Effector memory CD8-positive, alpha-beta T cell (primary cell): ENCODE data around the gene EXOC6.

Source experiments
- ATAC-seq: fragments of 150-1000 bp; cut with Tn5 transposase; replicated peaks from 2 replicates; pipeline ENCODE4 v1.10.0; 2021; ENCODE audit warnings: mild to moderate bottlenecking, moderate library complexity
- DNase-seq, 3 experiments: peaks; one replicate each; pipeline ENCODE4 v3.0.0; 2021
- H3K27ac Mint-ChIP-seq, 2 donors: one replicate each; pipeline ENCODE4 v1.8.0; 2022; ENCODE audit warnings: mild to moderate bottlenecking in 2 of 2, mixed read lengths in 2 of 2, moderate library complexity in 2 of 2
- H3K27me3 Mint-ChIP-seq, 2 donors: one replicate each; pipeline ENCODE4 v1.8.0; 2022; ENCODE audit warnings: mixed read lengths in 2 of 2
- H3K36me3 Mint-ChIP-seq: one replicate; pipeline ENCODE4 v1.8.0; 2022; ENCODE audit warnings: mild to moderate bottlenecking, moderate library complexity, mixed read lengths; ENCODE audit not compliant: insufficient read depth
- H3K4me1 Mint-ChIP-seq, 2 donors: one replicate each; pipeline ENCODE4 v1.8.0; 2022; ENCODE audit warnings: low read depth in 2 of 2, mixed read lengths in 2 of 2
- H3K4me3 Mint-ChIP-seq, 2 donors: one replicate each; pipeline ENCODE4 v1.8.0; 2022; ENCODE audit warnings: mild to moderate bottlenecking in 2 of 2, mixed read lengths in 2 of 2, moderate library complexity in 2 of 2
- H3K9me3 Mint-ChIP-seq, 2 donors: one replicate each; pipeline ENCODE4 v1.8.0; 2022; ENCODE audit warnings: mixed read lengths in 2 of 2

The EXOC6 gene

DNA sequence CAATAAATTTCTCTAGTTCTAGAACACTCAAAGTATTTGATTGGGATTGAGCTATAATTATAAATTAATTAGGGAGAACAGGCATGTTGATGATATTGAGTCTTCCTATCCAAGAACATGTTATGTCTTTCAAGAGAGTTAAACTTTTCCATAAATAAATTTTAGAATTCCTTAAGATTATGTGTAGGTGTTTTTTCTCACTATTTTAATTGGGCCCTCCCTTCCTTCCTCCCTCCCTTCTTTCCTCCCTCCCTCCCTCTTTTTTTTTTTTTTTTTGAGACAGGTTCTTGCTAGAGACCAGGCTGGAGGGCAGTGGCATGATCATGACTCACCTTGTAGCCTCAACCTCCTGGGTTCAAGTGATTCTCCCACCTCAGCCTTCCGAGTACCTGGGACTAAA lies 20.2 kb downstream of the EXOC6 start:
- DNase-seq (no peak), ATAC-seq (no peak)
- peaks cover 3% of the 10 kb centered on the region for H3K36me3 Mint-ChIP-seq
- H3K27ac Mint-ChIP-seq = no peak overlapping the region
- peaks cover 6 to 23% of the 10 kb centered on the region in 2 donors for H3K4me1 Mint-ChIP-seq
- H3K9me3 Mint-ChIP-seq = no peaks in the 10 kb centered on the region
- no peaks in the 10 kb centered on the region for H3K27me3 Mint-ChIP-seq
- H3K4me3 Mint-ChIP-seq = no peak overlapping the region

DNA sequence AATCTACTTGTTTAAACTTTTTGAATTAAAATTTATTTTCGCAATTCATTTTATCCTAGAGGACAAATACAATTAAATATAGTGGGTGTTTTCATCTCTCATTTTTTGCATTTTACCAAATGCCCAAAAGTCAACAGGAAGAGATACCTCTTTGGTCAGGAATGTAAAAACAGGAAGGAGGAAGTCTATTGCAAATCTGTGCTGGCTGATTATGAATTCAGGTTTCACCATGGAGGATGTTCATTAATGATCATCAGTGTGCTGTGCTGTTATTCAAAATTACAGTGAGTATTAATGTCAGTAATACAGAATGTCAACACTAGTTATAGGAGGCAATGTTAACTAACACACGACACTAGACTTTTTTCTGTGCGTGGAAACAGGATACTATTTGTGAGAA lies 24.7 kb downstream of the EXOC6 start:
- peaks cover 15 to 30% of the 10 kb centered on the region in 2 donors for H3K4me1 Mint-ChIP-seq
- DNase-seq (no peak), ATAC-seq (no peak)
- H3K9me3 Mint-ChIP-seq = no peaks in the 10 kb centered on the region
- no peaks in the 10 kb centered on the region for H3K27me3 Mint-ChIP-seq
- peaks cover 3% of the 10 kb centered on the region for H3K36me3 Mint-ChIP-seq
- H3K27ac Mint-ChIP-seq = no peak overlapping the region
- no peak overlapping the region for H3K4me3 Mint-ChIP-seq

DNA sequence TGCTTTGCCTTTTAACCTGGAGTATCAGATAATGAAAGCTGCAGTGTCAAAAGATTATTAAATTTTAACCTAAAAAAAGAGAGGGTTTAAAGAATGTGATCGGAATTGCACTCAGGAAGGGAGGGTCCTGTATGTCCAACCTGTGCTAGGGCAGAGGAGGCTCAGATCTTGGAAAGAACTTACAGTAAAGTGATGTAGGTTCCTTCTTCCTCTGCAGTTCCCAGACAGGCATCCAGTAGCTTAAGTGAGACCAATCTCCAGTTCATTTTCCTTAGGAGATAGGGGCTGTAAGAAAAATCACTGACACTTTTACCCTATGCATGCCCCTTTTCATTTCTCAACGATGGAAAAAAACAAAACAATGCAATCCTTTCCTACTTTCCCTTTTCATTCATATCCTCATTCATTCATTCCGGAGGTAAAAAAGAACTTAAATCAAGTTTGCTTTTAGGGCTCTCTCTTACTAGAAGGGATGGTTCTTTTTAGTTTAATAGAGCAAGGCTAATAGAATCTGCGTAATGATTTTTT lies 28.3 kb downstream of the EXOC6 start:
- peaks cover 18 to 32% of the 10 kb centered on the region in 2 donors for H3K4me1 Mint-ChIP-seq
- no peaks in the 10 kb centered on the region for H3K27me3 Mint-ChIP-seq
- no peak for DNase-seq
- H3K36me3 Mint-ChIP-seq = peaks cover 3% of the 10 kb centered on the region
- peak overlapping the region in 1 of 2 donors; percentile 29 for H3K27ac Mint-ChIP-seq
- no peaks in the 10 kb centered on the region for H3K9me3 Mint-ChIP-seq
- ATAC-seq = no peak
- H3K4me3 Mint-ChIP-seq = no peak overlapping the region

DNA sequence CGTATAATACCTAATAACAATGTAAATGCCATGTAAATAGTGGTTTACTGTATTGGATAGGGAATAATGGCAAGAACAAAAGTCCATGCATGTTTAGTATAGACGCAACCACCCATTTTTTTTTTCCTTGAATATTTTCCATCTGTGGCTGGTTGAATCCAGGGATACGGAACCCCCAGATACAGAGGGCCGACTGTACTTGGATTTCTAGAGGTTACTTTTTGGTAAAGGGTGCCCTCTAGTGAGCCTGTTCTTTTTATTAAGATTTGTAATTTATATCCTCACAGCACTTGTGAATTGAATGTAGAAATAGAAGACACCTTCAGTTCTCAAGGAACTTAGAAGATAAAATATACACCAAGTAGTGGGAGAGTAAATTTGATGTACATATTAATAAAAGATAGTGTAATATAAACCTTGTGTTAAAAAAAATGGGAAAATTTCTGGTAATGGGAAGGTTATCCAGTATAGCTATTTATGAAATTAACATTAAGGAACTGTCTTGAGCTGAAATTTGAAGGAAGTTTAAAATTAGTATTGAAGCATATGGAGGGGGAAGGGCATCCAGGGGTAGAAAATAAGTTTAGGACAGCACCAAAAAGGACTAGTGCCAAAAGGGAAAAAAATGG lies 32.0 kb downstream of the EXOC6 start:
- peaks cover 12 to 23% of the 10 kb centered on the region in 2 donors for H3K4me1 Mint-ChIP-seq
- no peaks in the 10 kb centered on the region for H3K9me3 Mint-ChIP-seq
- H3K27me3 Mint-ChIP-seq = no peaks in the 10 kb centered on the region
- H3K36me3 Mint-ChIP-seq = no peaks in the 10 kb centered on the region
- DNase-seq (peak in 1 of 3 experiments; percentile 10), ATAC-seq (no peak)
- peak overlapping the region in 1 of 2 donors; percentile 51 for H3K27ac Mint-ChIP-seq
- H3K4me3 Mint-ChIP-seq = no peak overlapping the region

DNA sequence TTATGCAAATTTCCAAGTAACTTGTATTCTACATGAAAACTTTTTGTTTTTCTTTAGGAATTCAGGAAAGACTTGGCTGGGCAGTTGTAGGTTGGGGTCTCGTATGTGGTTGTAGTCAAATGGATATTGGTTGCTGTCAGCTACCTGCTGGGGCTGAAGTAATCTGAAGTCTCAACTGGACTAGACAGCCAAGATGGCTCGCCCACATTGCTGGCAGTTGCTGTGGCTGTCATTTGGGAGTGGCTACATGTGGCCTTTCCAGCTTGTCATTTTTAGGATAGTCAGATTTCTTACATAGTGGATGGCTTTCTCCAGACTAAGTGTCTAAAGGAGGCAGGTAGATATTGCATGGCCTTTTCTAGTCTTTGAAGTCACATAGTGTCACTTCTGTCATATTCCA lies 32.6 kb downstream of the EXOC6 start:
- Mint-ChIP-seq H3K4me1 (peaks cover 12 to 23% of the 10 kb centered on the region in 2 donors), H3K27ac (peak overlapping the region in 1 of 2 donors; percentile 38), H3K27me3 (no peaks in the 10 kb centered on the region), H3K36me3 (no peaks in the 10 kb centered on the region), H3K9me3 (no peaks in the 10 kb centered on the region), H3K4me3 (no peak overlapping the region)
- ATAC-seq = no peak
- no peak for DNase-seq

DNA sequence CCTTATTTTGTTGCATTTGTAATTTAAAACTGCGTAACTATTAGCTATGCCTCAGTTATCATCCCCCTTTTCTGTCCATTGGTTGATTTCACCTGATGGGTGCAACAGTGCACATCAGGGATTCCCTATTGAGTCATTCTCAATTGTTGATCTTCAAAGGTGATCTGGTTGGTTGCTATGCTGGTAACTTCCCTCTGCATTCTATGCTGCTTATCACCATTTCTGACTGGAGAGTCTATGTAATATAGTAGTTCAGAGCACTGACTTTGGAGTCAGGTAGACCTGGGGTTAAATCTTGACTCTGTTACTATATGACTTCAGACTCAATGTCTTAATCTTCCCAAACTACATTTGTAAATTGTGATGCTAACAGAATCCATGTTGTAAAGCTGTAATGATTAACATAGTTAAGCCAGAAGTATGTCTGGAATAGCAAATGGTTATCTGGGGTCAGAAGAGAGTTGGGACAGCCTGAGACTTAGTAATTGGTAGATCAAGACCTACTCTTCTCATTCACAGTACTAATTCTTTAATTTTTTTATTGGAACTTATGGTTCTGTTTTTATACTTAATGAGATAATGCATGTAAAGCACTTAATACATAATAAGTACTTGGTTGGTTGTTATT lies 38.1 kb downstream of the EXOC6 start:
- DNase-seq = no peak
- H3K4me3 Mint-ChIP-seq = no peak overlapping the region
- no peaks in the 10 kb centered on the region for H3K27me3 Mint-ChIP-seq
- H3K4me1 Mint-ChIP-seq = peaks cover 7 to 12% of the 10 kb centered on the region in 2 donors
- H3K27ac Mint-ChIP-seq = no peak overlapping the region
- H3K36me3 Mint-ChIP-seq = no peaks in the 10 kb centered on the region
- no peak for ATAC-seq
- H3K9me3 Mint-ChIP-seq = no peaks in the 10 kb centered on the region

DNA sequence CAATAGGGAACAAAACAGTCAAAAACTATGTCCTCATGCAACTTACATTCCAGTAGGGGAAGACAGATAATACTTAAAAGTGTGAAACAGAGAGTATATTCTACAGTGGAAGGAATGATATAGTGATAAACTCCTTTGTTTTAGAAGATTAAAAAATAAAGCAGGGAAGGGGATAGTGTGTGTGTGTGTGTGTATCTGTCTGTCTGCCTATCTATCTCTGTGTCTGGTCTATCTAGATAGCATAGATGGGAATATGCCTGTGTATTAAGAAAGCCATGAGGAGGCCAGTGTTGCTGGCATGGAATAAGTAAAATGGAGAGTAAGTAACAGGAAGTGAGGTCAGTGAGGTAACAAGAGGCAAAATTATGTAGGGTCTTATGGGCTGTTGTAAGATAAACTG lies 42.2 kb downstream of the EXOC6 start:
- no peak overlapping the region for H3K4me3 Mint-ChIP-seq
- peaks cover 9 to 19% of the 10 kb centered on the region in 2 donors for H3K4me1 Mint-ChIP-seq

DNA sequence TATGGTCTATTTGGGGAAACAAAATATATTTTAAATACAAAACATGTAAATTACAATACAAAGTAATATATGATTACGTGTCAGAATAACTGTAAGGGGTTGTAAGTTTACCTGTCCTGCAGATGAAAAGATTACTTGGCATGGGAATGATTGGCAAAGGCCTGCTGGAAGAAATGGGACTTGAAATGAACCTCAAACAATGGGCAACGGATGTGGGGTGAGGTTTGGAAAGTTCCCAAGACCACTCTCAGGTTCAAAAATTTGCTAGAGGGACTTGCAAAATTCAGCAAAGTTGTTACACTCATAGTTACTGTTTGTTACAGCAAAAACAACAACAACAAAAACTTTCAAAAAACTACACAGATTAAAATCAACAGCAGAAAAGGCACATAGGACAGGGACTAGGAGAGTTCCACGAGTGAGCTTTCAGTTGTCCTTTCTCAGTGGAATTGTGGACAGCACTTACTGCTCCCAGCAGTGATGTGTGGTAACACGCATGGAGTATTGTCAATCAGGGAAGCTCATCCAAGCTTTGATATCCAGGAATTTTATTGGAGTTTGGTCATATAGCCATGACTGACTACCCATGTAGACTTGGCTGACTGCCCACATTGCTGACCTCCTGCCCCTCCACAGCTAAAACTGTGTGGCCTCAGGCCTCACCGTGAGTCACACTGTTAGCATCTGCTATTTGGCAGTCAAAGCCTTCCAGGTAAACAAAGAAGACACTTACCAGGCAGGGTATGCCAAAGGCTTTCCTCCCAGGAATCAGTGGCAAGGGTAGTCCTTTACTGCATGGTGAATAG lies 43.8 kb downstream of the EXOC6 start:
- Mint-ChIP-seq H3K36me3 (no peaks in the 10 kb centered on the region), H3K9me3 (no peaks in the 10 kb centered on the region), H3K4me1 (peaks cover 4 to 14% of the 10 kb centered on the region in 2 donors), H3K27me3 (no peaks in the 10 kb centered on the region), H3K4me3 (no peak overlapping the region), H3K27ac (no peak overlapping the region)
- ATAC-seq = no peak
- no peak for DNase-seq

More for the DNA sequence above, 42.2 kb downstream of the EXOC6 start:
- no peak overlapping the region for H3K27ac Mint-ChIP-seq
- no peaks in the 10 kb centered on the region for H3K9me3 Mint-ChIP-seq
- H3K36me3 Mint-ChIP-seq = no peaks in the 10 kb centered on the region
- H3K27me3 Mint-ChIP-seq = no peaks in the 10 kb centered on the region
- ATAC-seq (no peak), DNase-seq (no peak)

DNA sequence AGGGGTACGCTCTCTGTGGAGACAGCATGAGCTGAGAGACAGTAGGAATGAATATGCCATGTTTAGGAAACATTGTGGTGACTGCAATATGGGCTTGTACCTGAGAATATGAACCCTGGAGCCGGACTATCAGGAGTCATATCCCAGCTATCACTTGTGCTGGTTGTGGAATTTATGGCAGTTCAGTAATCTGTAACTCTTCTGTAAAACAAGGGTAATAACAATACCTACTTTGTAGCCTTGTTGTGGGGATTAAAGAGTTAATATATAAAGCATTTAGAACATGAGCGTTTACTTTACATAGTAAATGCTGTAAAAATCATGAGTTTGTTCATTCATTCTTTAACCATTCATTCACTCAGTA lies 44.4 kb downstream of the EXOC6 start:
- Mint-ChIP-seq H3K27me3 (no peaks in the 10 kb centered on the region), H3K36me3 (no peaks in the 10 kb centered on the region), H3K27ac (no peak overlapping the region), H3K9me3 (no peaks in the 10 kb centered on the region), H3K4me3 (no peak overlapping the region), H3K4me1 (peaks cover 4 to 12% of the 10 kb centered on the region in 2 donors)
- no peak for DNase-seq
- ATAC-seq = no peak

DNA sequence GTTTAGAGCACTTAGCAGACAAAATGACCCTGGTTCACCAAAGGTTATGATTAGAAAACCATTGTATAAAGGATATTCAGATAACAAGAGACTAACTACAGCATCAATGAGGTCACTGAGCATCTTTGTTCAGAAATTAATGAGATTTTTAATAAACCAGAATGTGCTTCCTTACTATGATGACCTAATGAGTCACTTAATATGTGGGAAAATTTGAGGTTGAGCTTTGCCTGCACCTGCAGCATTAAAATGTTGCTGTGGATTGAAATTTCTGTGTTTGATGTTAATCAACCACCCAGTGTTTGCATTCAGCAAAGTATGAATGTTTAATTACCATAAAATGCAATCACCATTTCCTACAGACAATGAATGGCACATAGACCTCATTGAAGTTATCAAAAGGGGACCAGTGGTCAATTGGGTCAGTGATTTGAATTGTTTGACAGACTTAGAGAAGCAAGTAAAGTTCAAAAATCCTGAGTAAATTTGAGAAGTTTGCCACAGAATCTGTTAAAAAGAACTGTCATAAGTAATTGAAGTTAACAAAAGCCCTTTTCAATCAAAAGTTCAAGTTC lies 45.8 kb downstream of the EXOC6 start:
- Mint-ChIP-seq H3K9me3 (no peaks in the 10 kb centered on the region), H3K27ac (peak overlapping the region in 1 of 2 donors; percentile 20), H3K36me3 (no peaks in the 10 kb centered on the region), H3K4me1 (peaks cover 2 to 9% of the 10 kb centered on the region in 2 donors), H3K27me3 (no peaks in the 10 kb centered on the region), H3K4me3 (no peak overlapping the region)
- no peak for DNase-seq
- no peak for ATAC-seq

DNA sequence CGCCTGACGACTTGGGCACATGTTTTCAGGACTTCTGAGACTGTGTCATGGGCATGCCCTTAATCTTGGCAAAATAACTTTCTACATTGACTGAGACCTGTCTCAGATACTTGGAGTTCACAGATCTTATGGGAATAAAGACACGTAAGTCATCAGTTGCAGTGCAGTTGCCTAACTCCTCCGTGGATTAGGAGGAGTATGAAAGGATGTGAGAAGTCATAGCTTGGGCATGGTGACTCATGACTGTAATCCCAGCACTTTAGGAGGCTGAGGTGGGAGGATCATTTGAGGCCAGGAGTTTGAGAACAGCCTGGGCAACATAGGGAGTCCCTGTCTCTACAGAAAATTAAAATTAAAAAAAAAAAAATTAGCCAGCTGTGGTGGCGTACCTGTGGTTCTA lies 49.6 kb downstream of the EXOC6 start:
- no peak for ATAC-seq
- H3K27ac Mint-ChIP-seq = no peak overlapping the region
- no peak for DNase-seq
- peaks cover 11 to 19% of the 10 kb centered on the region in 2 donors for H3K4me1 Mint-ChIP-seq
- H3K4me3 Mint-ChIP-seq = no peak overlapping the region
- H3K9me3 Mint-ChIP-seq = no peaks in the 10 kb centered on the region
- peaks cover 10% of the 10 kb centered on the region for H3K36me3 Mint-ChIP-seq
- H3K27me3 Mint-ChIP-seq = no peaks in the 10 kb centered on the region

DNA sequence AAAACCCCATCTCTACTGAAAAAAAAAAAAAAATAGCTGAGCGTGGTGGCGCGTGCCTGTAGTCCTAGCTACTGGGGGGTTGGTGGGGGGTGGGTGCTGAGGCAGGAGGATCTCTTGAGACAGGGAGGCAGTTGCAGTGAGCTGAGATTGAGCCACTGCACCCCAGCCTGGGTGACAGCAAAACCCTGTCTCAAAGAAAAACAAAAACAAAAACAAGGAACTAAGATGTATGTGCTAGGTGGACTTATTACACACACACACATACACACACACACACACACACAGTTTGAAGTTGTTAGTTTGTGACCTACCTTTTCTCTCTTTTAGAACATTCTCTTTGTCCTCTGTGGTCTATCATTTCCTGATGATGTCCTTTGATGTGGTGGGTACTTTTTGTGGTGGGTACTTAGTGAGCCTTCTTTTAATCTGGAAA lies 53.5 kb downstream of the EXOC6 start:
- ATAC-seq (peak; percentile 96), DNase-seq (peak; percentile 31 to 35 (median 34))
- Mint-ChIP-seq H3K4me3 (peak overlapping the region; percentile 67 to 71), H3K27me3 (no peaks in the 10 kb centered on the region), H3K4me1 (peaks cover 9 to 14% of the 10 kb centered on the region in 2 donors), H3K9me3 (no peaks in the 10 kb centered on the region), H3K27ac (peak overlapping the region; percentile 70 to 93), H3K36me3 (peaks cover 10% of the 10 kb centered on the region)

DNA sequence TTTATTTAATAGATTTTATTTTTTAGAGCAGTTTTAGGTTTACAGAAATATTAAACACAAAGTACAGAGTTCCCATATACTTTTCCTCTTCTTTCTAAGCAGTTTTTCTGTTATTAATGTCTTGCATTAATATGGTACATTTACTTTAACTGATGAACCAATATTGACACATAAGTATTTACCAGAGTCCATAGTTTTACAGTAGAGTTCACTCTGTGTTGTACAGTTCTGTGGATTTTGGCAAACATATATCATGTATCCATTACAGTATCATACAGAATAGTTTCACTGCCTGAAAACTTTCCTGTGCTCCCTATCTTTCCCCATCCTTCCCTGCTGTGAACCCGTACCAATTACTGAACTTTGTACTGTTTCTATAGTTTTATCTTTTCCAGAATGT lies 55.3 kb downstream of the EXOC6 start:
- peaks cover 10% of the 10 kb centered on the region for H3K36me3 Mint-ChIP-seq

More for the DNA sequence above, 55.3 kb downstream of the EXOC6 start:
- Mint-ChIP-seq H3K27me3 (no peaks in the 10 kb centered on the region), H3K9me3 (no peaks in the 10 kb centered on the region), H3K4me1 (peaks cover 9 to 14% of the 10 kb centered on the region in 2 donors), H3K27ac (no peak overlapping the region), H3K4me3 (no peak overlapping the region)
- DNase-seq (no peak), ATAC-seq (no peak)
